Spleen (tissue), 7 donors: ENCODE results near the gene ATL3.

ENCODE experiments used
- POLR2A ChIP-seq, 3 donors: fragments of 450-650 bp; IDR thresholded peaks; one replicate each; pipeline ENCODE4 v1.5.1; 2017; ENCODE audit warnings: antibody characterized with exemption in 3 of 3, mild to moderate bottlenecking in 1 of 3
- POLR2AphosphoS5 ChIP-seq, 3 donors: sonication (generic); formaldehyde crosslinking; IDR thresholded peaks; one replicate each; pipeline ENCODE4 v1.5.1; 2017; ENCODE audit warnings: antibody characterized with exemption in 3 of 3
- TF ChIP-seq, protein P1 (sequence below), 11 experiments: fragments of 200-600 bp in 7 of 11; fragments of 450-650 bp in 4 of 11; sonication (generic) in 4 of 11; IDR thresholded peaks in 8 of 11; conservative IDR thresholded peaks in 3 of 11; 1 replicate in 7 of 11; 2 replicates in 4 of 11; pipeline versions ENCODE4 v1.4.0 to v1.8.0; 2016 to 2021; ENCODE audit warnings: antibody characterized with exemption in 11 of 11, inconsistent platforms in 4 of 11, mild to moderate bottlenecking in 1 of 11
- donor health status: DM: no; HTN: no; CAD: no; lungs with moderate emphysema.
- donor health status: DM: no; HTN: no; CAD: no.
- donor health status: DM: no; HTN: no; CAD: no.

GRCh38 chr11:63595296-63595695, 75.9 kb downstream of the ATL3 start:
- TF ChIP-seq, protein P1, sequence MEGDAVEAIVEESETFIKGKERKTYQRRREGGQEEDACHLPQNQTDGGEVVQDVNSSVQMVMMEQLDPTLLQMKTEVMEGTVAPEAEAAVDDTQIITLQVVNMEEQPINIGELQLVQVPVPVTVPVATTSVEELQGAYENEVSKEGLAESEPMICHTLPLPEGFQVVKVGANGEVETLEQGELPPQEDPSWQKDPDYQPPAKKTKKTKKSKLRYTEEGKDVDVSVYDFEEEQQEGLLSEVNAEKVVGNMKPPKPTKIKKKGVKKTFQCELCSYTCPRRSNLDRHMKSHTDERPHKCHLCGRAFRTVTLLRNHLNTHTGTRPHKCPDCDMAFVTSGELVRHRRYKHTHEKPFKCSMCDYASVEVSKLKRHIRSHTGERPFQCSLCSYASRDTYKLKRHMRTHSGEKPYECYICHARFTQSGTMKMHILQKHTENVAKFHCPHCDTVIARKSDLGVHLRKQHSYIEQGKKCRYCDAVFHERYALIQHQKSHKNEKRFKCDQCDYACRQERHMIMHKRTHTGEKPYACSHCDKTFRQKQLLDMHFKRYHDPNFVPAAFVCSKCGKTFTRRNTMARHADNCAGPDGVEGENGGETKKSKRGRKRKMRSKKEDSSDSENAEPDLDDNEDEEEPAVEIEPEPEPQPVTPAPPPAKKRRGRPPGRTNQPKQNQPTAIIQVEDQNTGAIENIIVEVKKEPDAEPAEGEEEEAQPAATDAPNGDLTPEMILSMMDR (IDR thresholded peaks at IDR 0.05 in 8 of 11, conservative IDR thresholded peaks at IDR 0.05 in 3 of 11) = no peak
- TF ChIP-seq POLR2A (IDR thresholded peaks at IDR 0.05) = no peak
- no peak for TF ChIP-seq POLR2AphosphoS5 (IDR thresholded peaks at IDR 0.05)
